Nephron (organoid): Measurements from ENCODE around the gene IRF5.

ENCODE experiments used
- H3K27ac Mint-ChIP-seq, 3 experiments: 2 replicates each; pipeline ENCODE4 v1.8.0; 2020; ENCODE audit warnings: mixed read lengths in 3 of 3, mild to moderate bottlenecking in 2 of 3, moderate library complexity in 1 of 3
- H3K27me3 Mint-ChIP-seq: 2 replicates; pipeline ENCODE4 v1.8.0; 2021; ENCODE audit warnings: low read depth, mild to moderate bottlenecking, moderate library complexity, mixed read lengths
- H3K36me3 Mint-ChIP-seq: 2 replicates; pipeline ENCODE4 v1.8.0; 2020; ENCODE audit warnings: low read depth, mixed read lengths
- H3K4me1 Mint-ChIP-seq: 2 replicates; pipeline ENCODE4 v1.8.0; 2020; ENCODE audit warnings: mixed read lengths
- H3K4me3 Mint-ChIP-seq, 3 experiments: 2 replicates each; pipeline ENCODE4 v1.8.0; 2020; ENCODE audit warnings: mild to moderate bottlenecking in 3 of 3, mixed read lengths in 3 of 3, moderate library complexity in 2 of 3
- H3K9me3 Mint-ChIP-seq: 2 replicates; pipeline ENCODE4 v1.8.0; 2020; ENCODE audit warnings: mixed read lengths
- TF ChIP-seq, protein P1 (sequence below), 3 experiments: fragments of 200-600 bp; sonication (generic); IDR thresholded peaks; one replicate each; pipeline ENCODE4 v1.5.0; 2021; ENCODE audit warnings: antibody characterized with exemption in 3 of 3; ENCODE audit not compliant: unreplicated experiment in 3 of 3

Gene IRF5

DNA sequence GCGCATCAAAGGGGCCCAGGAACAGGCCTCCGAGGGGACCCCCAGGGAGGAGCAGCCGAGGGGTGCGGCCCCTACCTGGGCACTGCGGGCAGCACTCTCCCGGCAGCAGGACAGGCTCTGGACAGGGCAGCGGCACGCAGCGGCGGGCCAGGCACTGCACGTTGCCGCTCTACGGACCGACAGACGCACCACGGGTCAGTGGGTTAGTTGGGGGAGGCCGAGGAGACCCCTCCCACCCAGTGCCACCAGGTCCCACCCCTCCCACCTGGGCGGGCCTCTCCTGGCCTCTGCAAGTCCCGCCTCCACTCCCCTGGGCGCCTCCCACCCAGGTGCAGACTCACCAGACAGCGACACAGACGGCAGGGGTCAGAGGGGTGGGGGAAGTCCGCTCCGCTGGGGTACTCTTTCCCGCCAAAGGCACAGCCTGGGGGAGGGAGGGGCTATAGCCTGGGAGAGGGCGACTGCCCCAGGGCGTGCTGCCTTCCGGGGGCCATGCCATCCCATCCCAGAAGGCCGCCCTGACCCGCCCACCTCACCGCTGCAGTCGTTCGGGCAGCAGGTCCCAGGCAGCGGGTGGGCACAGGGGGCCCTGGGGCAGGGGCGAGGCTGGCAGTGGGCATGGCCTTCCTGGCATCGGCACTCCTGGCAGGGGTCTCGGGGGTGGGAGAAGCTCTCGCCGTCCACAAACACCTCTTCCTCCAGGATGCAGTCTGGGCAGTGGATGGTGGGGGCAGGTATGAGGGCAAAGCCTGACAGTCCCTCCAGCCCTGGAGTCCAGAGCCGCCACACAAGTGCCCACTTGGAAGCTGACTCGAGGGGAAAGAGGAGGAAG lies 46.4 kb upstream of the IRF5 start:
- H3K36me3 Mint-ChIP-seq = peaks cover 10% of the 10 kb centered on the region
- TF ChIP-seq, protein P1, sequence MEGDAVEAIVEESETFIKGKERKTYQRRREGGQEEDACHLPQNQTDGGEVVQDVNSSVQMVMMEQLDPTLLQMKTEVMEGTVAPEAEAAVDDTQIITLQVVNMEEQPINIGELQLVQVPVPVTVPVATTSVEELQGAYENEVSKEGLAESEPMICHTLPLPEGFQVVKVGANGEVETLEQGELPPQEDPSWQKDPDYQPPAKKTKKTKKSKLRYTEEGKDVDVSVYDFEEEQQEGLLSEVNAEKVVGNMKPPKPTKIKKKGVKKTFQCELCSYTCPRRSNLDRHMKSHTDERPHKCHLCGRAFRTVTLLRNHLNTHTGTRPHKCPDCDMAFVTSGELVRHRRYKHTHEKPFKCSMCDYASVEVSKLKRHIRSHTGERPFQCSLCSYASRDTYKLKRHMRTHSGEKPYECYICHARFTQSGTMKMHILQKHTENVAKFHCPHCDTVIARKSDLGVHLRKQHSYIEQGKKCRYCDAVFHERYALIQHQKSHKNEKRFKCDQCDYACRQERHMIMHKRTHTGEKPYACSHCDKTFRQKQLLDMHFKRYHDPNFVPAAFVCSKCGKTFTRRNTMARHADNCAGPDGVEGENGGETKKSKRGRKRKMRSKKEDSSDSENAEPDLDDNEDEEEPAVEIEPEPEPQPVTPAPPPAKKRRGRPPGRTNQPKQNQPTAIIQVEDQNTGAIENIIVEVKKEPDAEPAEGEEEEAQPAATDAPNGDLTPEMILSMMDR (IDR thresholded peaks at IDR 0.05; ENCODE audit: unreplicated experiment in 3 of 3) = no peak
- H3K27ac Mint-ChIP-seq = no peak overlapping the region
- H3K4me3 Mint-ChIP-seq = no peak overlapping the region
- no peaks in the 10 kb centered on the region for H3K9me3 Mint-ChIP-seq
- H3K4me1 Mint-ChIP-seq = no peaks in the 10 kb centered on the region
- peaks cover 8% of the 10 kb centered on the region for H3K27me3 Mint-ChIP-seq

DNA sequence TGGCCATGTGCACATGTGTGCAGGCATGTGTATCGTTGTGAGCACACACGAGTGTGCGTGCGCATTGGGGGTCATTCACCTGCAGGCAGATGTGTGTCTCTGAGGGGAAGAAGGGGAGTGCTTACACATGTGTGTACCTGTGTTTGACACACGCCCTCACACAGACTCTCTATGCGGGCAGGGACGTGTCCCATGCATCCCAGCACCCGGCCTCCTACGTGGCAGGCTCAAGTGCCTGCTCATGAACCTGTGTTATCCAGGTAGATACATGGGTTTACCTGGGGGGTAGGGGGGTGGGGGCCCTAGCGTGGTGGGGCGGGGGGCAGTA lies 45.8 kb upstream of the IRF5 start:
- H3K27me3 Mint-ChIP-seq = peaks cover 8% of the 10 kb centered on the region
- no peak overlapping the region for H3K27ac Mint-ChIP-seq
- TF ChIP-seq, protein P1 (IDR thresholded peaks at IDR 0.05; ENCODE audit: unreplicated experiment in 3 of 3) = no peak
- H3K9me3 Mint-ChIP-seq = no peaks in the 10 kb centered on the region
- peaks cover 13% of the 10 kb centered on the region for H3K36me3 Mint-ChIP-seq
- H3K4me3 Mint-ChIP-seq = no peak overlapping the region
- no peaks in the 10 kb centered on the region for H3K4me1 Mint-ChIP-seq

DNA sequence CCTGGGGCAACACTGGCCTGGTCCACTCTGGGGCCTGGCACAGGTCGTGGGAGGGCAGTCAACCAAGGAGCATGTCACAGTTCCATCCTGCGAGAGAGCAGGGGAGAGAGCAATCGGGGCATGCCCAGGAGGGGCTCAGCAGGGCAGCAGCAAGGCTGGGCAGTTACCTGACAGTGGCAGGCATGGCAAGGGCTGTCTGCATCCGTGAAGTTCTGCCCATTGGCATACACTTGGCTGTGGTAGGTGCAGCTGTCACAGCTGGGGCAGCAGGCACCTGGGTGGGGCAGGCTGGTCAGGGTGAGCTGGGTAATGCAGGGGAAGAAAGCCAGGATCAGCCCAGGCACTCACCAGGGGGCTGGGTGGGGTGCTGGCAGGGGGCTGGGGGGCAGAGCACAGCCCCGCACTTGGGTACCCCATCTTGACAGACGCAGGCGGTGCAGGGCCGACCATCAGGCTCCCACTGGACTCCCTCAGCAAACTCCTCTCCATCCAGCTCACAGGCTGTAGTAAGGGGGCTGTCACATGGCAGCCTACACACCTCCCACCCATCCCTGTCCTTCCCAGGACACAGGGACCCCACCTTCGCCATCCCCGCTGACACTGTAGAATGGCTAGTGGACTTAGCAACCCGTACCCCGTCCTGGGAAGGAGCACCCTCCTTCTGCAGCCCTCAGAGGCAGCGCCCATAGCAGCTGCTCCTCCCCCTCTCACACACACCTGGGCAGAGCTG lies 45.0 kb upstream of the IRF5 start:
- TF ChIP-seq, protein P1 (IDR thresholded peaks at IDR 0.05; ENCODE audit: unreplicated experiment in 3 of 3) = no peak
- H3K36me3 Mint-ChIP-seq = peaks cover 21% of the 10 kb centered on the region
- no peak overlapping the region for H3K4me3 Mint-ChIP-seq
- no peak overlapping the region for H3K27ac Mint-ChIP-seq
- H3K9me3 Mint-ChIP-seq = no peaks in the 10 kb centered on the region
- no peaks in the 10 kb centered on the region for H3K4me1 Mint-ChIP-seq
- H3K27me3 Mint-ChIP-seq = peaks cover 8% of the 10 kb centered on the region

DNA sequence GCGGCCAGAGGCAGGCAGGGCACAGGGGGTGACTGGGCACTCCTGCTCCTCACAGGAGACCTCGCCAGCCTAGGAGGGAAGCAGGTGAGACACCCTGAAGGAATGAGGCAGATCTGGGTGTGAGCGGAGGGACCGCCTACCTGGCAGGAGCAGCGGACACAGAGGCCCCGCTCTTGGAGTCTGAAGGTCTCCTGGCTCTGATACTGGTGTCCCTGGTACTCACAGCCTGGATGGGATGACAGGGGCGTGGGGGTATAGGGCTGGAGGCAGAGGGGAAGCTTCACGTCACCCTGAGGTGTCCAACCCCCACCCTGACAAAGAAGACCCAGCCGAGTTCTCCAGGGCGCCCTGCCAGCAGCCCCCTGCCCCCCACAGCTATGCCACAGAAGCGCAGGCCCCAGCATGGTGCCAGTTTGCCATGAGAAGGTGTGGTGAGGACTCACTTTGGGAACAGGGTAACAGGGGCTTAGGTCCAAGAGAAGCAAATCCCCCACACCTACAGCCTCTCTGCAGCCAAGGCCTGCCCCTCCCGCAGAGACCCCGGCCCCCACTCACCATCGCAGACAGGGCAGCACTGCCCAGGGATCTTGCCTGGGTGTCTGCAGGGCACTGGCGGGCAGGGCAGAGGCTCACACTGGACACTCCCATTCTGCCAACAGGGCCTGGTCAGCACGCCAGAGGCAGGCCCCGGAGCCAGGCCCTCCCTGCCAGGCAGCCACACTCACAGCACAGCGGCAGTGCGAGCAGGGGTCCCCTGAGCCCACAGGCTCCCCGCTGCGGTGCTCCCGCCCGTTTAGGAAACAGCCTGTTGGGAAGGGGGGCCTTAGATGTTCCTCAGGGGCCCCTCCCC lies 44.3 kb upstream of the IRF5 start:
- H3K9me3 Mint-ChIP-seq = peaks cover 3% of the 10 kb centered on the region

DNA sequence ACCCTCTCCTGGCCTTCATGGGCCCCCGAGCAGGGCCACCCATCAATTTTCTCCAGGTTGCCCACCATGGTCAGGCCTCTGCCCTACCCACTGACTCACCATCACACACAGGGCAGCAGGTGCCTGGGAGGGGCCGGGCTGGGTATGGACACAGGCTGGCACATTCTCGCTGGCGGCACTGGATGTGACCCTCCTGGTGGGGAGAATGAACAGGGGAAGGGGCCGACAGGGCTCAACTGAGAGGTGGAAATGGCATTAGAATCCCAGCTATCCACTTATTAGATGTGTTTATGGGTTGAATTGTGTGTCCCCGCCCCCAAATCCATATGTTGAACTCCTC lies 43.7 kb upstream of the IRF5 start:
- peaks cover 31% of the 10 kb centered on the region for H3K36me3 Mint-ChIP-seq
- H3K4me3 Mint-ChIP-seq = no peak overlapping the region
- H3K9me3 Mint-ChIP-seq = peaks cover 4% of the 10 kb centered on the region

More for the DNA sequence above, 44.3 kb upstream of the IRF5 start:
- Mint-ChIP-seq H3K27ac (no peak overlapping the region), H3K36me3 (peaks cover 27% of the 10 kb centered on the region), H3K4me1 (no peaks in the 10 kb centered on the region), H3K4me3 (no peak overlapping the region), H3K27me3 (peaks cover 8% of the 10 kb centered on the region)
- TF ChIP-seq, protein P1 (IDR thresholded peaks at IDR 0.05; ENCODE audit: unreplicated experiment in 3 of 3) = no peak

More for the DNA sequence above, 43.7 kb upstream of the IRF5 start:
- Mint-ChIP-seq H3K27ac (no peak overlapping the region), H3K4me1 (no peaks in the 10 kb centered on the region), H3K27me3 (peaks cover 8% of the 10 kb centered on the region)
- TF ChIP-seq, protein P1 (IDR thresholded peaks at IDR 0.05; ENCODE audit: unreplicated experiment in 3 of 3) = no peak
